AG09319 (cell line): ENCODE results near the gene SRCIN1.

Source experiments
- DNase-seq: peaks from one replicate; pipeline ENCODE4 v3.0.0-alpha.2; 2010; ENCODE audit warnings: low read depth; ENCODE audit errors: extremely low read depth
- TF ChIP-seq, protein P1 (sequence below): IDR thresholded peaks from 2 replicates; pipeline ENCODE4 v1.5.1; 2011; ENCODE audit warnings: low read depth, mild to moderate bottlenecking, inconsistent platforms, low read length, moderate library complexity

Gene SRCIN1

DNA sequence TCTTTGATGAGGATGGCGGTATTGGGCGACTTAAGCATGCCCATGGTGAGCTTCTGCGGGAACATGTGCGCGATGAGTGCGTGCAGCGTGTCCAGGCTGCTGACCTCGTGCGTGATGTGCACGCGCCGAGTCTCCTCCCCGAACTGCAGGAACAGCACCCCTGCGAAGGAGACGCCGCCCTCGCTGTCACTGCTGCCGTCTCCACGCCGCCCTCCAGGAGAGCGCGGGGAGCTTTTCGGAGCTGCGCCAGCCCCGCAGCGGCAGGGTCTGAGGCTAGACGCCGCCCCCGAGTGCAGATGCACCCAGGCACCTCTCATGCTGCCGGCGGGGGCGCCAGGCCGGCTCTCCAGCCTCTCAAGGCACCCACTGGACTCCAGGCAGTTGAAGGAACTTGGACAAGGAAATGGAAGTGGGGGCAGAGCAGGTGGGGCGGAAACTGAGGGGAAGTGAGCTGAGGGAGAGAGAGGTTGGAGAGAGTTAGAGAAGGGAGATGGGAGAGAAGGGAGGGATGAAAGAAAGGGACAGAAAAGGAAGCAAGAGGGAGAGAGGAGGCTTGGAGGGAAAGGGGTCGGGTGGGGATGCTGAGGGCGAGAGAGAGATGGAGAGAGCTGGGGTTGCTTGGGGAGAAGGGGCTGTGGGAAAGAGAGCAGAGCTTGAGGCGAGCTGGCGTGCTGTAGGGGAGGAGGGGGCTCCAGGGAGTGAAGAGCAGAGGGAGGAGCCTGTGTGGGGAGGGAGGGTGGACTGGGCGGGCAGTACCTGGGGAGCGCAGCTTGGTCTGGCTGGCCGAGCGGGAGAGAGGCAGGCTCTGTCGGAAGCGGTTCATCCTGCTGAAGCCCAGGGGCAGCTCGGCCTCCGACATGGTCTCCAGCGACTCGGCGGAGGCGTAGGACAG, 42.1 kb downstream of the SRCIN1 start:
- DNase-seq: no peak
- TF ChIP-seq, protein P1, sequence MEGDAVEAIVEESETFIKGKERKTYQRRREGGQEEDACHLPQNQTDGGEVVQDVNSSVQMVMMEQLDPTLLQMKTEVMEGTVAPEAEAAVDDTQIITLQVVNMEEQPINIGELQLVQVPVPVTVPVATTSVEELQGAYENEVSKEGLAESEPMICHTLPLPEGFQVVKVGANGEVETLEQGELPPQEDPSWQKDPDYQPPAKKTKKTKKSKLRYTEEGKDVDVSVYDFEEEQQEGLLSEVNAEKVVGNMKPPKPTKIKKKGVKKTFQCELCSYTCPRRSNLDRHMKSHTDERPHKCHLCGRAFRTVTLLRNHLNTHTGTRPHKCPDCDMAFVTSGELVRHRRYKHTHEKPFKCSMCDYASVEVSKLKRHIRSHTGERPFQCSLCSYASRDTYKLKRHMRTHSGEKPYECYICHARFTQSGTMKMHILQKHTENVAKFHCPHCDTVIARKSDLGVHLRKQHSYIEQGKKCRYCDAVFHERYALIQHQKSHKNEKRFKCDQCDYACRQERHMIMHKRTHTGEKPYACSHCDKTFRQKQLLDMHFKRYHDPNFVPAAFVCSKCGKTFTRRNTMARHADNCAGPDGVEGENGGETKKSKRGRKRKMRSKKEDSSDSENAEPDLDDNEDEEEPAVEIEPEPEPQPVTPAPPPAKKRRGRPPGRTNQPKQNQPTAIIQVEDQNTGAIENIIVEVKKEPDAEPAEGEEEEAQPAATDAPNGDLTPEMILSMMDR: no peak

DNA sequence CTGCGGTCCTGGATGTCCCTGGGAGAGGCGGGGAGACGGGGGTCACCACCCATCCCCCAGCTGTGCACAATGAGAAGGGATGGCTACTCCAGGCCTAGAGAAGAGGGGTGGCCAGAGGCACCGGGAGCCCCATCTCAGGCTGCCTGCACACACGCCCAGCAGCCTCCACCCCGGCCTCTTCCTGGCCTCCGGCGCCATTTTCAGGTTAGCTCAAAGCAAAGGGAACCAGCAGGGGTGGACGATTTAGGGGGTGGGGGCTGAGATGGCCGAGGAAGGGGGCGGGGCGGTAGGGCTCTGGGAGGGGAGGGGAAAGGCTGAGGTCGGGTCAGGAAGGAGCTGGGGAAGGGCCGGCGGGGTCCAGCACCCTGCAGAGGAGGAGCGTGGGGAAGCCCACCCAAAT, 42.8 kb downstream of the SRCIN1 start:
- no peak for DNase-seq
- TF ChIP-seq, protein P1: no peak

DNA sequence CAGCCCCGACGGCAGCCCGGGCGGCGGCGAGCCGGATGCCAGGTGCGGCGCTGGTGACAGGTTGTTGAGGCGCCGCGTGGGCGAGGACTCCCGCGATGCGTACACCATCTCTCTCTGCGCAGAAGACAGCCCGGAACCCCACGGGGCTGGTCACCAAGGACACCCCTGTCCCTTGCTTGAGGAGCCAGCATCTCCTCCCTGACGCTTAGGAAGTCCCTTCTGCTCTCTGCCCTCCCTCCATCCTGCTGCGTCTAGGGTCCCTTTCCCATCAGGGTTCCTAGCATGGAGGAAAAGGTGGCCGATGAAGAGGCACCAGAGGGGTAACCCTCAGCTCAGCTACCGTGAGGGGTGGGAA, 43.6 kb downstream of the SRCIN1 start:
- TF ChIP-seq, protein P1: no peak

DNA sequence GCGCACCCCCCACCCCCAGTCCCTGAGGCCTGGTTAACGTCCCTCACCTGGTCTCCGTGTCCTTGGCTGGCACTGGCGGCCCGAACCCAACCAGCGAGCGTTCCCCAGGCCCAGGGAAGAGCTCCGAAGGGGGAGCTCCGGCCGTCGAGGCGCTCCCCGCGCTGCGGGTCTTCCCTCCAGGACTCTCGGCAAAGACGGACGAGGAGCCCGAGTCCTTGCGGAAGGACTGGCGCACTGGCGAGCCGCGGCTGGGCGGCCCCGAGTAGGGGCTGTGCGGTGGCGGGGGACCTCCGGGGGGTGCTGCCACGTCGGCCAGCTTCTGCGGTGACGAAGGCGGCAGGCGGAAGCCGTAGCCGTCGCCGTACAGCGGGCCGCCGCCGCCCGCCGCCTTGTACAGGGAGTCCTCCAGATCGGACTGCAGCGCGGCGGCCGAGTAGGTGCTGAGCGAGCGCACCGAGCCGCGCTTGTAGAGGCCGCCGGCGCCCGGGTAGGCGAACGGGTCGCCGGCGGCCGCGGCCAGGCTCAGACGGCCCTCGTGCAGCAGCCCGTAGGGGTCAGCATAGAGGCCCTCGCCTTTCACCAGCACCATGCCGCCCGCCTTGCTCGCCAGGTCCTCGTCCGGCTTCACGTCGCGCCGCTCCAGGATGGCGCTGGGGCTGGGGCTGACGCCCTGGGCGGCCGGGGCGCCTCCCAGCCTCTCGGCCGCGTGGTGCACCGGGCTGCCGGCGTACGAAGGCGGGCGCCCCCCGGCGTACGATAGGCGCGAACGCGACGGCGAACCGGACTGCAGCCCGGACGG, 44.1 kb downstream of the SRCIN1 start:
- TF ChIP-seq, protein P1: no peak
- no peak for DNase-seq

More for the DNA sequence above, 43.6 kb downstream of the SRCIN1 start:
- DNase-seq: no peak

DNA sequence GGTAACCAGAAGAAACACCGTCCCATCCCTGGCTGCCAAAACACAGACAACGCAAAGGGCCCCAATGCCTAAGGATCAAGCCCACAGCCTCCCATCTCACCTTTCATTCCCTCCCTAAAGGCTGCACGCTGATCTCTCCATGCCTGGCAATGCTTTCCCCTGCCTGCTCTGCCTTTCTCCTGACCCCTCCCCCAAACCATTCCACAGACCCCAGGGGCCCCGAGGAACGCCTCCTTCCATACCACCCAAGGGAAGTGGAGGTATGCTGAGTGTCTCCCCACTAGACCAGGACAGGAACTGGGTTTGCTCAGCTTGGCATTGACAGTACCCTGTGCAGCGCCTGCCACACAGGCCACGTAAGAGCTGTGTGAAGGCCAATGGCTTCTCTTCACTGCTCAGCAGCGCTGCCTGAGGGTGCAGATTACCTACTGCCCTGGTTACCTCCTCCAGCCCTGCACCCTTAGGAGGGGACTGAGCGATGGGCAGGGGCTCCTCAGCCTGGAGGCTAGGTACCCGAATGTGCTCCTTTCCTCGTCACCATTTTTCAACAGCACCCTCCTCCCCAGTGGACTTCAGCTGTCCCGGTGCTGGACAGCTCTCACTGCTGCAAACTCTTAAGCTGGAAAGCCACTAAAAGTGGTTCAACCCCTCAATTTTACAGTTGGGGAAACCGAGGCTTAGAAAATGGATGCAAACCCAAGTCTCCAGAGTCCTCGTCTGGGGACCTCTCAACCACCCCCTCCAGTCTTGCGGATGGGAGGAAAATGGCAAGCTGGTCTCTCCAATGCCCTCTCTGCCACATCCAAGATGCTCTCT, 45.0 kb downstream of the SRCIN1 start:
- TF ChIP-seq, protein P1: no peak
- DNase-seq: no peak

DNA sequence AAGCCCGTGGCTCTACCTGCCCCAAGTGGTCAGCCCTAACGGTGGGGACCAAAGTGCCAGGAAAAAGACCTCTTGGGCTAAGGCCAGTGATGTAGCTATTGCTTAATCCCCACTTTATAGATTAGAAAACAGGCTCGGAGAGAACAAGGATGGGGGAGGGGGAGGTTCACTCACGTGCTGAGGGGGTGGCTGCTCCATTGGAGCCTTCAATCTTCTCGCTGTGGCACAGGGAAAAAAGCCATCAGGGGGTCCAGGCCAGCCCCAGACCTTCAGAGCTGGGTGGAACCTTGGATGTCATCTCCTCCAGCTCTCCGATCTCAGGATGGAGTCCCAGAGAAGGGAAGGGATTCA, 45.9 kb downstream of the SRCIN1 start:
- no peak for DNase-seq
- TF ChIP-seq, protein P1: no peak
